Liver (tissue), 9 donors: ENCODE data around the gene BNC2. TPM values are rescaled to one million over a fixed set of nuclear protein-coding genes. Genes with fewer than 3 reads are reported as not detected.

ENCODE experiments used
- DNase-seq: peaks from one replicate; pipeline ENCODE4 v3.0.0-alpha.2; 2017; ENCODE audit warnings: low spot score
- H3K27ac ChIP-seq, 2 donors: one replicate each; pipeline ENCODE4 v1.7.0; 2013; ENCODE audit warnings: inconsistent platforms in 2 of 2, low read length in 2 of 2, control low read depth in 1 of 2, low read depth in 1 of 2, mild to moderate bottlenecking in 1 of 2
- H3K27me3 ChIP-seq, 4 donors: one replicate each; pipeline versions ENCODE4 v1.6.1 to v1.7.0; 2013; ENCODE audit warnings: low read length in 3 of 4, inconsistent platforms in 1 of 4, mild to moderate bottlenecking in 1 of 4, moderate library complexity in 1 of 4; ENCODE audit not compliant: control insufficient read depth in 4 of 4, insufficient read depth in 4 of 4
- H3K36me3 ChIP-seq, 4 donors: one replicate each; pipeline versions ENCODE4 v1.6.1 to v1.7.0; 2013; ENCODE audit warnings: low read length in 3 of 4, mild to moderate bottlenecking in 3 of 4, low read depth in 1 of 4, moderate library complexity in 1 of 4; ENCODE audit not compliant: control insufficient read depth in 4 of 4, insufficient read depth in 3 of 4
- H3K4me1 ChIP-seq, 4 donors: one replicate each; pipeline versions ENCODE4 v1.6.1 to v1.7.0; 2013; ENCODE audit warnings: low read length in 3 of 4, mild to moderate bottlenecking in 3 of 4, moderate library complexity in 1 of 4; ENCODE audit not compliant: control insufficient read depth in 4 of 4, insufficient read depth in 4 of 4
- H3K4me3 ChIP-seq, 3 donors: one replicate each; pipeline versions ENCODE4 v1.6.1 to v1.7.0; 2013; ENCODE audit warnings: low read length in 3 of 3, control low read depth in 1 of 3, low read depth in 1 of 3, mild to moderate bottlenecking in 1 of 3
- H3K9ac ChIP-seq, 2 donors: one replicate each; pipeline ENCODE4 v1.7.0; 2013; ENCODE audit warnings: low read length in 2 of 2, mild to moderate bottlenecking in 2 of 2, moderate library complexity in 2 of 2, control low read depth in 1 of 2, low read depth in 1 of 2
- H3K9me3 ChIP-seq, 4 donors: one replicate each; pipeline versions ENCODE4 v1.6.1 to v1.7.0; 2013; ENCODE audit warnings: low read length in 3 of 4; ENCODE audit not compliant: control insufficient read depth in 4 of 4
- ATF3 ChIP-seq: IDR thresholded peaks from 2 replicates; pipeline ENCODE4 v1.6.1; 2016; ENCODE audit warnings: antibody characterized with exemption
- CTCF ChIP-seq: fragments of 150-350 bp; IDR thresholded peaks from 2 replicates; pipeline ENCODE4 v1.5.1; 2017; ENCODE audit warnings: improper control_type of control experiment, low read depth, low read length; ENCODE audit not compliant: missing input control
- EGR1 ChIP-seq, 2 donors: IDR thresholded peaks; 2 replicates each; pipeline ENCODE4 v1.6.1; 2016 to 2018; ENCODE audit warnings: antibody characterized with exemption in 2 of 2, low read depth in 2 of 2
- FOXA1 ChIP-seq: IDR thresholded peaks from 2 replicates; pipeline ENCODE4 v1.6.1; 2016; ENCODE audit warnings: antibody characterized with exemption
- FOXA2 ChIP-seq: IDR thresholded peaks from 2 replicates; pipeline ENCODE4 v1.6.1; 2016; ENCODE audit warnings: antibody characterized with exemption
- GABPA ChIP-seq, 2 donors: IDR thresholded peaks in 1 of 2; conservative IDR thresholded peaks in 1 of 2; 2 replicates each; pipeline ENCODE4 v1.6.1; 2016; ENCODE audit warnings: antibody characterized with exemption in 2 of 2, mild to moderate bottlenecking in 1 of 2, moderate library complexity in 1 of 2
- HNF4A ChIP-seq, 2 donors: conservative IDR thresholded peaks; 2 replicates each; pipeline ENCODE4 v1.6.1; 2016; ENCODE audit warnings: antibody characterized with exemption in 2 of 2, mild to moderate bottlenecking in 2 of 2
- JUND ChIP-seq, 2 donors: IDR thresholded peaks; 2 replicates each; pipeline ENCODE4 v1.6.1; 2016; ENCODE audit warnings: antibody characterized with exemption in 2 of 2
- MAX ChIP-seq: IDR thresholded peaks from 2 replicates; pipeline ENCODE4 v1.6.1; 2016; ENCODE audit warnings: antibody characterized with exemption
- NR2F2 ChIP-seq: IDR thresholded peaks from 2 replicates; pipeline ENCODE4 v1.6.1; 2016; ENCODE audit warnings: antibody characterized with exemption
- RAD21 ChIP-seq, 2 donors: IDR thresholded peaks; 2 replicates each; pipeline ENCODE4 v1.6.1; 2016; ENCODE audit warnings: antibody characterized with exemption in 2 of 2, mild to moderate bottlenecking in 2 of 2
- REST ChIP-seq: IDR thresholded peaks from 2 replicates; pipeline ENCODE4 v1.6.1; 2016; ENCODE audit warnings: antibody characterized with exemption, mild to moderate bottlenecking
- RXRA ChIP-seq, 2 donors: IDR thresholded peaks; 2 replicates each; pipeline ENCODE4 v1.6.1; 2017 to 2018; ENCODE audit warnings: antibody characterized with exemption in 2 of 2, mild to moderate bottlenecking in 1 of 2
- SP1 ChIP-seq: IDR thresholded peaks from 2 replicates; pipeline ENCODE4 v1.6.1; 2018; ENCODE audit warnings: antibody characterized with exemption, mild to moderate bottlenecking
- YY1 ChIP-seq: IDR thresholded peaks from 2 replicates; pipeline ENCODE4 v1.6.1; 2016; ENCODE audit warnings: antibody characterized with exemption, mild to moderate bottlenecking
- ZBTB33 ChIP-seq: IDR thresholded peaks from 2 replicates; pipeline ENCODE4 v1.6.1; 2016; ENCODE audit warnings: antibody characterized with exemption
- WGBS: extraction: QIAGEN DNeasy Blood & Tissue Kit; methylation state at CpG from one replicate; pipeline ENCODE4 v1.1.7; 2013; 5-methylcytosine and 5-hydroxymethylcytosine counted together
- polyA plus RNA-seq, 2 donors: library from polyadenylated mRNA; stranded (reverse) in 1 of 2; unstranded in 1 of 2; fragments of 200-250 nt in 1 of 2; fragments of >200 nt in 1 of 2; fragmentation: Nextera tagmentation in 1 of 2; extraction: Ambion mirVana in 1 of 2; gene quantifications; one replicate each; pipeline versions ENCODE4 v1.2.1 to v1.2.3, GENCODE V29; 2013 to 2015
- total RNA-seq, 2 donors: library from RNA; depleted of rRNA; stranded (reverse); fragments of >200 nt; gene quantifications; one replicate each; pipeline ENCODE4 v1.2.3, GENCODE V29; 2014
- donor health status: healthy.
- donor health status: healthy.
- donor health status: healthy.
- donor health status: healthy.
- donor health status: healthy.

The BNC2 gene
- total and polyA plus RNA-seq, 4 donors: 0.07 to 0.67 (median 0.08) TPM

- 49% methylated on average over 8 of the region's 8 CpGs for WGBS
- Histone ChIP-seq H3K27me3 (peaks cover 0 to 5% (median 1%) of the 10 kb centered on the region in 4 donors), H3K4me1 (no peaks in the 10 kb centered on the region), H3K9ac (no peak overlapping the region), H3K9me3 (no peaks in the 10 kb centered on the region), H3K36me3 (no peaks in the 10 kb centered on the region), H3K27ac (no peak overlapping the region), H3K4me3 (no peak overlapping the region)
- no peak for TF ChIP-seq RXRA (IDR thresholded peaks at IDR 0.05)
- TF ChIP-seq RAD21 (IDR thresholded peaks at IDR 0.05): peak in 1 of 2 donors; percentile 30
- DNase-seq: no peak
Observed at GRCh38 chr9:16824545-16825330, 45.7 kb downstream of the BNC2 start.

- Histone ChIP-seq H3K4me3 (no peak overlapping the region), H3K27me3 (peaks cover 0 to 2% (median under 1%) of the 10 kb centered on the region in 4 donors), H3K27ac (no peak overlapping the region), H3K9me3 (no peaks in the 10 kb centered on the region), H3K4me1 (no peaks in the 10 kb centered on the region), H3K9ac (no peak overlapping the region), H3K36me3 (no peaks in the 10 kb centered on the region)
- no peak for DNase-seq
- WGBS: 81% methylated on average over 2 of the region's 2 CpGs
- TF ChIP-seq CTCF (no peak), REST (no peak), EGR1 (IDR thresholded peaks at IDR 0.05; ENCODE audit: low read depth in 2 of 2) (no peak), MAX (no peak), YY1 (no peak), ZBTB33 (no peak), ATF3 (no peak), SP1 (no peak), GABPA (IDR thresholded peaks at IDR 0.05 in 1 of 2, conservative IDR thresholded peaks at IDR 0.05 in 1 of 2) (no peak), JUND (IDR thresholded peaks at IDR 0.05) (no peak), FOXA1 (no peak), RAD21 (IDR thresholded peaks at IDR 0.05) (no peak), NR2F2 (no peak), RXRA (IDR thresholded peaks at IDR 0.05) (no peak), HNF4A (conservative IDR thresholded peaks at IDR 0.05) (no peak), FOXA2 (no peak)
Observed at GRCh38 chr9:16823906-16824305, 46.6 kb downstream of the BNC2 start.
